Effector CD8-positive, alpha-beta T cell (primary cell): ENCODE data around the gene KRTDAP.
"Not testable (repeated sequence)": the region's sequence is repeated elsewhere in the genome, so short reads cannot be mapped to it uniquely, and the experiment has no call there.

Experiments used
- DNase-seq: peaks from one replicate; lab custom pipeline; 2025; lab: John Stamatoyannopoulos, UW

KRTDAP gene

DNA sequence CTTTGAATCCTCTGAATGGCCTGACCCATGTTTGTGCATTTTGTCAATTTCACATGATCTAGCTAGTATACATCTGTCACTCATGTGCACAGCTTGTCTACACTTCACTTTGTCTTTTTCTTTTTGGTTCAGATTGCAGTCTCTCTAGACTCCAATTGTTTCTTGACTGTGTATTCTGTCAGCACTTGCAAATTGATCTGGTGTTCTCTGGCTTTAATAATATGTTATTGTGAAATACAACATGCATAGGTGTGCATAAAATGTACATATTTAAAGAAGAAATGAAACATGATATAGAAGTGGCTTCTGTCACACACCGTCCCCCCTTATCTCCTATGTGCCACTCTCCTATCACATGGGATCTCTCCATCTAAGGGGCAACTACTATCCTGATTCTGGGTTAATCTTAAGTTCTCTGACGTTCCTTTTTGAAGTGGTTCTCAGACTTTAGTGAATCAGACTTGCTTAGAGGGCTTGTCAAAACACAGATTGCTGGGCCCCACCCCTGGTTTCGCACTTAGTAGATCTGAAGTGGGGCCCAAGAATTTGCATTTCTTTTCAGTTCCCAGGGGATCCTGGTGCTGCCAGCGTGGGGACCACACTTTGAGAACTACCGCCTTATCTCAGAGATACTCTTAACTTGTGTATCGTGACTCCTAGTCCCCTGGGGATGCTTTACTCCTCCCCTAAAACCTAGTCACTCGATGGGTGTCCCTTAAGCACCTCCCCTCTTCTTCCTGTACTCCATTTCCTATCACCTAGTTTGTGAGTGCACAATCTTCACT is 5.8 kb downstream of the KRTDAP start:
- DNase-seq = no peak

DNA sequence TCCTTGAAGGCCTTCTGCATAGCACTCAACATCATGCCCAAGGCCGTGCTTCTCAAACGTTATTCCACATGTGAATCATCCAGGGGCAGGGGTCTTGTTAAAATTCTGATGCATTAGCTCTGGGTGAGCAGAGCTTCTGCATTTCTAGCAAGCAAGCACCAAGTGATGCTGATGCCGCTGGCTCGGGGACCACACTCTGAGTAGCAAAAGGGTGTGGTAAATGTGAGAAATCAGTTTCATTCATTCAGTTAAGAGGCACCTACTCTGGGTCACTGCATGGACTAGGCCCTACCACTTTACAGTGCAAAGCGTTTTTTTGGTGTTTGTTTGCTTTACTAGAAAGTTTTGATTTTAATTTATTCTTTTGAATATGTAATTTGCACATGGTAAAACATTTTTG is 7.2 kb downstream of the KRTDAP start:
- no peak for DNase-seq

DNA sequence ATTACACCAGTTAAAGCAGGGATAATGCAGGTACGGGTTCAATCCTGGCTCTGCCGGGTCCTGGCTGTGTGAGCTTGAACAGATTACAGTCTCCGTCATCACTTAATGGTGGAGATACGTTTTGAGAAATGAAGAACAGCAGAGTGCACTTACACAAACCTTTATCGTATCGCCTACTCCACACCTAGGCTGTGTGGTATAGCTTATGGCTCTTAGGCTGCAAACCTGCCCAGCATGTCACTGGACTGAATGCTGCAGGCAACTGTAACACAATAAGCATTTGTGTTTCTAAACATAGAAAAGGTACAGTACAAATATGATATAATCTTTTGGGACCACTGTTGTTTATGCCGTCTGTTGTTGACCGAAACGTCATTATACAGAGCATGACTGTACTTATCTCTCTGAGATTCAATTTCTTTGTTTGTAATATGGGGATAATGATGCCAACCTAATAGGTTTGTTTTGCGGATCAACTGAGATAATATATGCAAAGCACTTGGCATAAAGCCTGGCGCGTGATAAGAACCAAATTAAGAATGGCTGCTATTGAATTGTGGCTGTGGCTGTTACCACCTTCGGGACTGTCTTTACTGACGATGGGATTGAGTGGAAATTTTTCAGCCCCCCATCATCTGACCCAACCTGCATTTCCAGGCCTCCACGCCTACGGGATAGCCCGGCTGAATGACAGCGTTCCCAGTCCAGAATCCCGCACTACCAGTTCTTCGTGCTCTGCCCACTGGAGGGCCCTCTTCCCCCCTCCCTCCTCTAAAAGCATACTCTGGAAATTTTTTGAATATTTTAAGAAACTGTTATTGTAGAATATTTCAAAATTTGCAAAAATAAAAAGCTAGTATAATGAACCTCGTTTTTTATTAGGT is 11.2 kb downstream of the KRTDAP start:
- no peak for DNase-seq

DNA sequence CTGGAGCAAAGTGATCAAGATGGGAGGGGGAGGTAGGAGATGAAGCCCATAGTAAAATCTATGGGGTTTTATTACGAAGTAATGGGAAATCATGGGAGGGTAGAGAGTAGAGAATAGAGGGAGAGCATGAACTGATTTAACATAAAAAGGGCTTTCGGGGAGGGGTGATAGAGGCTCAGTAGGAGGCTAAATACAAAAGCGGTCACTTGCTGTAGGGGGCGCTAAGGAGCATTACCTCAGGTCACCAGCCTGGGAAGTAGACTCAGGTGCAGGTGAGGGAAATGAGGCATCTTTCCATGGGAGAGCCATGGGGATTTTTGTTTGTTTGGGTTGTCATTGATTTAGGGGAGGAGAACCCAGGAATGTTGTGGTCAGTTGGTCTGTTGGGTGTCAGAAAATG is 14.1 kb downstream of the KRTDAP start:
- DNase-seq = no peak

DNA sequence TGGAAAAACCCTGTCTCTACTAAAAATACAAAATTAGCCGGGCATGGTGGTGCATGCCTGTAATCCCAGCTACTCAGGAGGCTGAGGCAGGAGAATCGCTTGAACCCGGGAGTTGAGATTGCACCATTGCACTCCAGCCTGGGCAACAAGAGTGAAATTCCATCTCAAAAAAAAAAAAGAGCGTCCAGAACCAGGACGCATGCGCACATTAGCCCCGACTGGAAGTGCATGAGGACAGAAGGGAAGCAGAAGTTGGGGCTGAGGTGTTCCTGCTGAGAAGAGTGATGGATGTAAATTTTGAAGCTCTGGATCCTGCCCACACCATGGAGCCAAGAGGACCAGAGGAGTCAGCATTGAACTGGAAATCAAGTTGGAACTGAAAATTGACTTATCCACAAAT is 15.7 kb downstream of the KRTDAP start:
- not testable (repeated sequence) for DNase-seq

DNA sequence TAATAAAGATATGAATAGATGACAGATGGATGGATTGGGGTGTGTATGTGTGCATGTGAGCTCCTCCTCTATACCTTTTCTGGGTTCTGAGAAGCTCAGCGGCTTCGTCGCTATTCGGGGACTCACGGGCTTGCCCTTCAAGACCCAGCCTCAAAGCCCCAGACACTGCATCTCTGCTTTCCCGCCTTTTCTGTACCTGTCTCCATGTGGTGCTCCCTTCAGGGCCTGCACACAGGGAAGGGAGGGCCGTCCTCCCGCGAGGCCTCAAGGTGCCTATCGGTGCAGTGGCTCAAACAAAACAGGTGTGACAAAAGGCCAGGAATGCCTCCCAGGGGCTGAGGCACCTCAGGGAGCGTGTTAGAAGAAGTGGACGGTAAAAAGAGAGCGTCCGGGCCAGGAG is 16.2 kb downstream of the KRTDAP start:
- no peak for DNase-seq

DNA sequence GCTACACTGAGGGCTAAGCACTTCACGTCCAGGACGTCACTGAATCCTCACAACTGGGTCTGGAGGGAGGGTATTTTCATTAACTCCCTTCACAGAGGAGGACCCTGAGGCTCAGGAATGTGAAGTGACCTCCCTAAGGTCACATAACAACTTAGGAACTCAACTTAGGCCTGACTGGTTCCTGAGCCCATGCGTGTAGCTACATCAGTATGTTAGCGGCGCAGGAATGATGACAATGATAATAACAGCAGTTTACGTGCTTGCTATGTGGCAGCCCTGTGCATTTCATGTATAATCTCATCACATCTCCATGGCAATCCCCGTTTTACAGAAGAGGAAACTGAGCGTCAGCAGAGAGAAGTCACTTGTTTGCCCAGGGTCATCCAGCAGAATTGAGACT is 18.3 kb downstream of the KRTDAP start:
- DNase-seq = no peak

DNA sequence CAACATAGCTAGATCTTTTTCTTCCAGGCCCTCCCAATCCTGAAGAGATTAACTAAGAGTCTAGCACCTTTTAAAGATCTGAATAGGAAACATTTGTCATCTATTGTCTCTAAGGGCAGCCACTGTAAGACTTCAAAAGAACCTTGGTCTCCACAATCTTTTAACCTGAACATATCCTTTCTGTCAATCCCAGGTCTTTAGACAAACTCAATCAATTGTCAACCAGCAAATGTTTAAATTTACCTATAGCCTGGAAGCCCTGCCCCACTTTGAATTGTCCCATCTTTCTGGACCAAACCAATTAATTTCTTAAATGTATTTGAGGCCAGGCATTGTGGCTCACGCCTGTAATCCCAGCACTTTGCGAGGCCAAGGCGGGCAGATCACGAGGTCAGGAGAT is 19.2 kb downstream of the KRTDAP start:
- DNase-seq = not testable (repeated sequence)

DNA sequence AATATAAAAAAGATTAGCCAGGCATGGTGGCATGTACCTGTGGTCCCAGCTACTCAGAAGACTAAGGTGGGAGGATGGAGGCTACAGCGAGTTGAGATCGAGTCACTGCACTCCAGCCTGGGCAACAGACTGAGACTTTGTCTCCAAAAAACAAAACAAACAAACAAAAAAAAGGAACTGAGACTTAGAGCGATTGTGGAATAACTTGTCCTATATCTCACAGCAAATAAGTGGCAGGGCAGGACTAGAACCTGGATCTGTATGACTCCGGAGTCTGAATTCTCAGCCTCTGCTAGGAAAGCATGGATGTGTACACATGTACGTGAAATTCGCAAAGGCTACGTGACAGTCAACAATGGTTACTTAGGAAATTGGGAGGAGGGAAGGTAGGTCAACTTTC is 20.1 kb downstream of the KRTDAP start:
- DNase-seq = no peak

DNA sequence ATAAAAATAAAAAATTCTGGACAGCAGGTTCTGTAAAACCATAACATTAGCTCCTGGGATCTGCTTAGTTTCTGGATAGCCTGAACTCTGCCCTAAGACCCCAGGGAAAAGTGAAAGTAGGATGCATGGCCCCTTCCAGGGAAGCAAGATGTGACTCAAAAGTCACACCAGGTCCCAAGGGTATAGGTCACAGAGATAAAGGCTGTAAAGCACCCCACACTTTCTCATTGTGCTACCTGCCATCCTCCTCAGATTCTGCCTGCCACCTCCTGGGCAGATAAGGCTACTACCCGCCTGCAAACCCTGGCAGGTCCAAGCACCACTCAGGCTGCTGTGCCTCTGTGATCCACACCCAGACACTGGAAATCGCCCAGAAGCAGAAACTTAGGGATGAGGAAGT is 21.6 kb downstream of the KRTDAP start:
- DNase-seq = peak; percentile 19

DNA sequence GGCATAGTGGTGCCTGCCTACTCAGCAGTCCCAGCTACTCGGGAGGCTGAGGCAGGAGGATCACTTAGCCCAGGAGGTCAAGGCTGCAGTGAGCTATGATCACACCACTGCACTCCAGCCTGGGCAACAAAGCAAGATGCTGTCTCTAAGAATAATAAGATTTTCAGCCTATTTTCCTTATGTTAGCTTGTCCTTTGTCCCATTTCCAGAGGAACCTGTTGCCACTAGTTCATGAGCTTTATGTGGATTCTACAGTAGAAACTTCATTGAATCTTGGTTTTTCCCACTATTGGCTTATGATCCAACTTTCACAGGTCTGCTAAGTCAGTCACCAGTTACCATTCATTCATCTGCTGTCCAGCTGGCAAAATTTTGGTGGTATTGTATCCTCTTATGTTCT is 24.0 kb downstream of the KRTDAP start:
- DNase-seq = no peak

DNA sequence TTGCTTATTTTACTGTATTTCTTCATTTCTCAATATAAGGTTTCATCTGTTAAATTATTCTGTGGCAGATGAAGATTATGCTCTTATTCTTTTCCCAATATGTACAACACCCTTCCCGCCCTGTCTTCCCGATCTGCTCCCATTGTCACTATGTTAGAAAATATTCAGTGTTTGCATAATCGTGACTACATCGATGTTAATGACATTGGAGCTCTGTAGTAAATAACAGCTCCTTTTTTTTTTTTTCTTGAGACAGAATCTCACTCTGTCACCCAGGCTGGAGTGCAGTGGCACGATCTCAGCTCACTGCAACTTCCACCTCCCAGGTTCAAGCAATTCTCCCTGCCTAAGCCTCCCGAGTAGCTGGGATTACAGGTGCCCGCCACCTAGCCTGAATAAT is 27.3 kb downstream of the KRTDAP start:
- DNase-seq = not testable (repeated sequence)

DNA sequence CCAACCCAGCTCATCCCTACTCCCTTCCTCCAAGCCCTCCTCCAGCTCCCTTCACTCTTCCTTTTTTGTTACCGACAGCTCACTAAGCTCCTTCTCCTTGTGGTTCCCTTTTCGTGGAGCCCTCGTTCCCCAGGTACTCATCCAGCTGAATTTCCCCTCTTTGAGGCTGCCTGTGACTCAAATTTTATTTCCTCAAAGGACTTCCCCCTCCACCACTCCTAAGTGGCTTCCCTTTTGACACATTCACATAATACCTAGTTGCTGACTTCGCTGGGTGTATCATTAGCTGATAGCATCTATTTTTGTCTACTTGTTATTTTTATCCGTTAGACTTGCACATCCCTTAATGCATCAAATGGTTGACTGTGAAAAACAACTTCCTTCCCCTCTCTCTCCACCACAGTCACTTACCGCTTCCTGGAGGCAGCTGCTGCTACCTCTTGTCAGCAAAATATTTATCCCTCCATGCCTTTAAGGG is 27.7 kb downstream of the KRTDAP start:
- peak; percentile 11 for DNase-seq

DNA sequence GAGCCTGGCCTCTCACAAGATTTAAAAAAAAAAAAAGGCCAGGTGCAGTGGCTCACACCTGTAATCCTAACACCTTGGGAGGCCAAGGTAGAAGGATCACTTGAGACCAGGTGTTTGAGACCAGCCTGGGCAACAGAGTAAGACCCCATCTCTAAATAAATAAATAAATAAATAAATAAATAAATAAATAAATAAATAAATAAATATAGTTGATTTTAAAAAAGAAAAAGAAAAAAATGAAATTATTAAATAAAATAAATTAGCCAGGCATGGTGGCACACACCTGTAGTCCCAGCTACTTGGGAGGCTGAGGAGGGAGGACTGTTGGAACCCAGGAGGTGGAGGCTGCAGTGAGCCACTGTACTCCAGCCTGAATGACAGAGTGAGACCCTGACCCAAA is 28.5 kb downstream of the KRTDAP start:
- not testable (repeated sequence) for DNase-seq

DNA sequence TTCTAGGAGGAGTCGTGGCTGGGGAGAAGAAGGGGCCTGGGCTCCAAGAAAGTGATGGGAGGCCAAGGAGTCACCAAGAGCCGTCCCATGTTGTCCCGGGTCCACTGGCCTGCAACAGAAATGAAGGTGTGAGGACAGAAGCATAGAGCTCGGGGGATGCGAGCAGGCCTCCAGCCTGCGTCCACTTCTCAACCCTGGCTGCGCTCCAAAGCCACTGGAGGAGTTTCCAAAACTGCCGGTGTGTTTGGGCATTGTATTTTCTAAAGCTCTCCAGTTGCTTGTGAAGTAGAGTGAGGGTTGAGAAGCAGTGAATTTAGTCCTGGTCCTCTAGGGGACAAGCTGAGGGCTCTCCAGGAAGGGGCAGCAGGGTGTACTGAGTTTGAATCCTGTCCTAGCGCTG is 29.2 kb downstream of the KRTDAP start:
- no peak for DNase-seq

DNA sequence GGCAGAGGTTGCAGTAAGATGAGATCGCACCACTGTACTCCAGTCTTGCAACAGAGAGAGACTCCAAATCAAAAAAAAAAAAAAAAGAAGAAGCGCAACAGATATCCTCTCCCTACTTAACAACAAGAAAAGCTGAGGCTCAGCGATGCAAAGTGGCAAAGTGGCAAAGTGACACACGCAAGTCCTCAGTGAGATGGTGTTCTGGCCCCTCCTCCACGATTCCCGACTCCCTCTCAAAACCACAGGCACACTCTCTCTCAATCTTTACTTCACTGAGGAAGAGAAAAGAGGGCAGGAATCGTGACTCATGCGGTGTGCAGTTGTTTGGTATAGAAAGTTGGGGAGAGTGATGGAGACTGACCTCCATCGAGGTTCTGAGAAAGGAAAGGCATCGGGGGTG is 29.7 kb downstream of the KRTDAP start:
- DNase-seq = no peak

DNA sequence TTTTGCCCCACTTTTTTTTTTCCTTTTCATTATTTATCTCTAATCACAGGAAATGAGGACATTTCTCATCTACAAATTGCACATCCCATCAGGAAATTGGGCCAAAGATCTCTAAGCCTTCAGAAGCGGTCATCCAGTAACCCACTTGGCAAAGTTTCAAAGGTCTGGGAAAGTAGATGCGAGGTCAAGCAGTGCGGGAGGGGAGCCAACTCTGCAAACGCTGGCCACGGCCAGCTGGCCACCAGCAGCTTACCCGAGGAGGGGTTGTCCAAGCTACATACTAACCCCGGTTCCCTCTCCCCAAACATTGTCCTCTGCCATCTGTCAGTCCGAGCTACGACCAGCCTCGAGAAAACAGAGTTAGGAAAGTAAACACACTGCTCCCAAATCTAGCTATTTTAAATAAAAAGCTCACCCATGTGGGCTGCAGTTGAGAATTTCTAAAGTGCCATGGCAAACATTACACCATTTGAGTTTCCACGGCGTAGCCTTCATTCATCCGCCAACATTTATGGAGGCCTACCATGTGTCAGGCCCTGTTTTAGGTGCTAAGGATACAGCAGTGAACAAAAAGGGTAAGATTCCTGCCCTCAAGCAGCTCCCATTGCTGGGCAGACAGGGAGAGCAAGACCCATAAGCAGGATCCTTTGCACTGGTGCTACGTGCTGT is 30.7 kb downstream of the KRTDAP start:
- no peak for DNase-seq

DNA sequence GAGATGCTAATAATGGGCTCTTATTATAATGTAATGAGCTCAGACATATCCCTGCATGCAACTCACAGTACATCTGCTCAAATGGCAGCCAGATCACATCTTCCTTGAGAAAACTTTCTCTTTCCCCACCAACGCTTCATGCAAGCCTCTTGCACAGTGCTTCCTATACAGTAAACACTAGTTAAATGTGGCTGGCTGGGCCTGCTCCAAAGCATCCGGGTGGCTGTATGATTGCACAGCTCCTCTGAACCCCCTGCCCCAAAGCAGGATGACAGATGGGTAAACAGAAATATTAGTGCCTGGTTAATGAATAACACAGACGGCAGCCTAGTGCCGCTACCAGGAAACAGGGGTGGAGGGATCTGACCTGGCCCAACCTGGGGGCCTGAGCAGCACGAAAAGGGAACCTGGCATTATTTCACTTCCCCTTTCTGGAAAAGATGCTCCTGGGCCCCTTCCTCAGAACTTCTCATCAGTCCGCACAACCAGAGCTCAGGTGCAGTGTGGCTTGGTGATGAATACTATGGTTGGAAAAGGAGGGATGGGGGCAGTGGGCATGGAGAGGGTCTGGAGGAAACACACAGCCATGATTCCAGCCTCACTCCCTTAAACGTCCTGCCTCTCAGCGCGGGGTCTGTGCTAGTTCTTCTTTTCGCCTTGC is 31.4 kb downstream of the KRTDAP start:
- no peak for DNase-seq

DNA sequence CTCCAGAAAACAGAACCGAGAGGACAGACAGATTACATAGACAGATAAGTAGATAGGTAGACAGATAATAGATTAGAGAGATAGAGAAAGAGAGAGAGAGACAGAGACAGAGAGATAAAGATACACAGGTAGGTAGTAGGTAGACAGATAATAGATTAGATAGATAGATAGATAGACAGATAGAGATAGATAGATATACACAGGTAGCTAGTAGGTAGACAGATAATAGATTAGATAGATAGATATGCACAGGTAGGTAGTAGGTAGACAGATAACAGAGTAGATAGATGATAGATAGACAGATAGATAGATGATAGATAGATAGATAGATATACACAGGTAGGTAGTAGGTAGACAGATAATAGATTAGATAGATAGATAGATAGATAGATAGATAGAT is 32.1 kb downstream of the KRTDAP start:
- no peak for DNase-seq

DNA sequence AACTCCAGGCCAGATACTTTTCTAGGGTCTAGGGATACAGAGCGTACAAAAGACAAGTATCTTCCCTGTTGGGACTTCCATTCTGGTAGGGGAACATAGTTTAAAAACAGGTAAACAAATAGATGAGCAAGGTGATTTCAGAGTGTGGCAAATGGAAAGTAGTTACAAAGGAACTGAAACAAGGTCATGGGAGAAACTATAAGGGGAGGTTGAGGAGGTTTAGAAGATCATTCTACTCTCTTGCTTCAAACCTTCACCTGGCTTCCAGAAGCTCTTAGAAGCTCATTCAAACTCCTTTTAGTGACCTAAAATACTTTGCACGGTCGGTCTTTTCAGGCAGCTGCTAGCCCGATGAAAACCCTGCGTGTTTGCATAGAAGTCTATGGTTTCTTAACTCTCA is 33.1 kb downstream of the KRTDAP start:
- no peak for DNase-seq

DNA sequence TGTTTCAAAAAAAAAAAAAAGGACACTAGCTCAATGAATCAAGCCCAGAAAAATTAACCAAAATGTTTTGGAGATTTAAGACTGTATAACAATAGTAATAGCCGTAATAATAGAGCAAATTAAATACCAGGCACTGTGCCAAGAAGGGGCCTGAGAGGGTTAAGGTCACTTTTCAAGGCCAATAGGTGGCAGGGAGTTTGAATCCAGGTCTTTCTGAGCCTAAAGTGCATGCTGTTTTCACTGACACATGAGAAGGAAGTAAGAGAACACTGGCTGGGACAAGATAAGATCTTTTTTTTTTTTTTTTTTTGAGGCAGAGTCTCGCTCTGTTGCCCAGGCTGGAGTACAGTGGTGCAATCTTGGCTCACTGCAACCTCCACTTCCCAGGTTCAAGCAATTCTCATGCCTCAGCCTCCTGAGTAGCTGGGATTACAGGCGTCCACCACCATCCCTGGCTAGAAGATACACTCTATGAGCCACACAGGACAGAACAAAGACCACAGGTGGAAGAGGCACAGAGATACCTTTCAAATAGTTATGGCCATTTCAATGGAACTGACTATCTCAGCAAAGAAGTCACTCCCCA is 34.6 kb downstream of the KRTDAP start:
- no peak for DNase-seq

DNA sequence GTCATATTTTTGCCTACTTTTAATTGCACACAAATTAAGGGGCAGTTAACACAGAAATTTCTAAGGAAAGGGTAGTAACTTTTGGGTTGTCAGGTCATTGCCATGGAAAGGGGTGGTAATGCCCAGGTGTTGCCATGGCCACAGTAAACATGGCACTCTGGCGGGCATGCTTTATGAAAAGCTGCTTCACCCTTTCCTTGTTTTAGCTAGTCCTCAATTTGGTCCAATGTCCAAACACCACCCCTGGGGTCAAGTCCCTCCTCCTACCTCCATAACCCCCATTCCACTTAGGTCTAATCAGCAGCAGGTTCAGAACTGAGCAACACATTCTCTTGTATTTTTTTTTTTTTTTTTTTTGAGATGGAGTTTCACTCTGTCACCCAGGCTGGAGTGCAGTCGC is 35.6 kb downstream of the KRTDAP start:
- DNase-seq = no peak
